MCF 10A (cell line): ENCODE measurements around the gene GZMM. TPM values are rescaled to one million over a fixed set of nuclear protein-coding genes. Genes with fewer than 3 reads are reported as not detected.
A peak's percentile ranks its signal among the peaks of the same experiment; 100 is the strongest.

Source experiments
- BruUV-seq: library from RNA; stranded (reverse); fragments of 400-500 nt; replicated peaks from 2 replicates; lab custom pipeline; 2021; lab: Mats Ljungman, UMichigan
- CTCF ChIA-PET: fragments of 300-600 bp; sonication (Branson Sonifier 250); formaldehyde crosslinking; extraction: SDS; loops from one replicate; lab custom pipeline; 2021; ENCODE audit warnings: antibody characterized with exemption, inconsistent platforms; lab: Yijun Ruan, JAX
- POLR2A ChIA-PET: fragments of 300-600, 350-650 bp; sonication (Branson Sonifier 250); formaldehyde crosslinking; extraction: SDS; loops from one replicate; lab custom pipeline; 2020; ENCODE audit warnings: antibody characterized with exemption, inconsistent platforms; lab: Yijun Ruan, JAX
- DNase-seq: peaks from one replicate; pipeline ENCODE4 v3.0.0-alpha.2; 2018; ENCODE audit not compliant: unreplicated experiment
- H3K27ac Mint-ChIP-seq: one replicate; pipeline ENCODE4 v1.8.0; 2022; ENCODE audit warnings: mild to moderate bottlenecking, low read depth, mixed read lengths; ENCODE audit not compliant: unreplicated experiment
- H3K27me3 Mint-ChIP-seq: one replicate; pipeline ENCODE4 v1.8.0; 2022; ENCODE audit warnings: mixed read lengths; ENCODE audit not compliant: insufficient read depth, unreplicated experiment
- H3K36me3 Mint-ChIP-seq: one replicate; pipeline ENCODE4 v1.8.0; 2022; ENCODE audit warnings: mild to moderate bottlenecking, moderate library complexity, mixed read lengths; ENCODE audit not compliant: insufficient read depth, unreplicated experiment
- H3K4me1 Mint-ChIP-seq: one replicate; pipeline ENCODE4 v1.8.0; 2022; ENCODE audit warnings: mixed read lengths; ENCODE audit not compliant: insufficient read depth, unreplicated experiment
- H3K4me3 Mint-ChIP-seq: one replicate; pipeline ENCODE4 v1.8.0; 2022; ENCODE audit warnings: mild to moderate bottlenecking, moderate library complexity, mixed read lengths; ENCODE audit not compliant: unreplicated experiment
- H3K9me3 Mint-ChIP-seq: one replicate; pipeline ENCODE4 v1.8.0; 2022; ENCODE audit warnings: mixed read lengths; ENCODE audit not compliant: unreplicated experiment
- CTCF ChIP-seq: fragments of 200-600 bp; IDR thresholded peaks from one replicate; pipeline ENCODE4 v1.8.0; 2022; ENCODE audit warnings: antibody characterized with exemption, mild to moderate bottlenecking; ENCODE audit not compliant: unreplicated experiment
- intact Hi-C: fragments of 100-400 bp; cut with micrococcal nuclease; formaldehyde crosslinking; loops from 2 replicates; pipeline ENCODE4 v1.14.1; 2022
- total RNA-seq: library from RNA; stranded (reverse); gene quantifications from 2 replicates; pipeline ENCODE4 v1.2.3, GENCODE V29; 2022

The GZMM gene
- total RNA-seq, 1 experiment from 2014 or later, result not detected

DNA sequence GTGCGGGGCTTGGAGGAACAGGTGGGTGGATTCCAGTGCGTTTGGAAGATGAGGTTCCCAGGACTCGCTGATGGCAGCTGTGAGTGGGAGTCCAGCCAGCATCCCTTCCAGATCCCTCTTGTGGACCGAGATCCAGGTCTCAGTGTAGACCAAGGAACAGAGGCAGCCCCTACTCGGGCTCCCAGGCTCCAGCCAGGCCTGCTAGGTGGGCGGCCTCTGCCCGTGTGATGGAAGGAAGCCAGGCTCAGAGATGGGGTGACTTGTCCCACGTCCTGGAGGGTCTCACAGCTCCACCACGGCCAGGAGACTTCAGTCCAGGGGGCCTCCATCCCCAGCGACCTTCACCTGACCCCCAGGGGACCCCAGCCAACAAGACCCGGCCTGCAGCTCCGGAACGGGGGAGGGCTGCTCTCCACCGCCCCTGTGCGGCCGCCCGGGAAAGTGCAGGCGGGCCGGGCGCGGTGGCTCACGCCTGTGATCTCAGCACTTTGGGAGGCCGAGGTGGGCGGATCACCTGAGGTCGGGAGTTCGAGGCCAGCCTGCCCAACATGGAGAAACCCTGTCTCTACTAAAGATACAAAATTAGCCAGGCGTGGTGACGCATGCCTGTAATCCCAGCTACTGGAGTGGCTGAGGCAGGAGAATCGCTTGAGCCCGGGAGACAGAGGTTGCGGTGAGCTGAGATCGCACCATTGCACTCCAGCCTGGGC lies 48.3 kb upstream of the GZMM start:
- Mint-ChIP-seq H3K27ac (no peak overlapping the region), H3K36me3 (peaks cover 11% of the 10 kb centered on the region), H3K9me3 (peaks cover 9% of the 10 kb centered on the region), H3K27me3 (peaks cover 20% of the 10 kb centered on the region), H3K4me3 (no peak overlapping the region), H3K4me1 (no peaks in the 10 kb centered on the region)
- TF ChIP-seq CTCF, result peak; percentile 63
- ChIA-PET POLR2A (no interaction called here), CTCF (interaction anchor here (0.7 to 1.8 kb wide), 4 partner anchors 8 to 74 kb away, joined by 3 to 9 read pairs (median 4); partner anchors contain the start of gene TPGS1)
- DNase-seq, result peak; percentile 41
- intact Hi-C loops, result no loop called here
- no TSS peak for BruUV-seq

DNA sequence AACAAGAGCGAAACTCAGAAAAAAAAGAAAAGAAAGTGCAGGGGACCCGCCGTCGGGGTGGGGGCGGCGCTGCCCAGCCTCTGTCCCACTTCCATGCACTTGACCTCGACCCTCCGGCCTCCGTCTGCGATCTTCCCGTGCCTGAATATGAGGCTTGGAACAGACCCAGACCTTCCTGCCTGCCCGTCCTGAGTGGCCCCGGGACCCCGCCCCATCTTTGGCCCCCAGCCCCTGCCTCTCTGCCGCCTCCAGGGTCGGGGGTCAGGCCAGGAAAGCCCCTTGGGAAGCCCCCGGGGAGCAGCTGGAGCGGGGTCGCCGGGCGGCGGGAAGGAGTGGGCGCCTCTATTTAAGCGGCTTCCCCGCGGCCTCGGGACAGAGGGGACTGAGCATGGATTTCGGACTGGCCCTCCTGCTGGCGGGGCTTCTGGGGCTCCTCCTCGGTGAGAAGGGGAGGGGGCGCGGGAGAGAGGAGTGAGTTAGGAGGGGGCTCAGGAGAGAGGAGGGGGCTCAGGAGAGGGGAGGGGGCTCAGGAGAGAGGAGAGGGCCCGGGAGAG lies 47.7 kb upstream of the GZMM start, which contains the start of gene MADCAM1:
MADCAM1 (plus strand) TSS at position 375 of the 554 bp plus-strand sequence; CDS start at position 389, 14 bp downstream.
- peaks cover 9% of the 10 kb centered on the region for H3K9me3 Mint-ChIP-seq
- no peaks in the 10 kb centered on the region for H3K4me1 Mint-ChIP-seq
- no TSS peak for BruUV-seq
- H3K27me3 Mint-ChIP-seq, result peaks cover 20% of the 10 kb centered on the region
- TF ChIP-seq CTCF, result no peak
- POLR2A ChIA-PET, result no interaction called here
- peaks cover 11% of the 10 kb centered on the region for H3K36me3 Mint-ChIP-seq
- no peak within 1 kb of the TSS for H3K4me3 Mint-ChIP-seq
- CTCF ChIA-PET, result interaction anchor here (1.6 to 1.8 kb wide), 2 partner anchors 8 to 9 kb away, joined by 4 to 9 read pairs; no protein-coding TSS in a partner anchor
- no peak within 1 kb of the TSS for H3K27ac Mint-ChIP-seq
- intact Hi-C loops, result no loop called here
- DNase-seq, result no peak

GRCh38 chr19:496986-497385 lies 46.9 kb upstream of the GZMM start:
- intact Hi-C loops, result no loop called here
- ChIA-PET CTCF (no interaction called here), POLR2A (no interaction called here)
- TF ChIP-seq CTCF, result no peak
- BruUV-seq, result no TSS peak
- no peak for DNase-seq
- no peak overlapping the region for H3K4me3 Mint-ChIP-seq
- peaks cover 20% of the 10 kb centered on the region for H3K27me3 Mint-ChIP-seq
- peaks cover 9% of the 10 kb centered on the region for H3K9me3 Mint-ChIP-seq
- H3K36me3 Mint-ChIP-seq, result peaks cover 11% of the 10 kb centered on the region
- no peaks in the 10 kb centered on the region for H3K4me1 Mint-ChIP-seq
- no peak overlapping the region for H3K27ac Mint-ChIP-seq

GRCh38 chr19:497491-497868 lies 46.4 kb upstream of the GZMM start:
- Mint-ChIP-seq H3K9me3 (peaks cover 9% of the 10 kb centered on the region), H3K27ac (no peak overlapping the region), H3K4me1 (no peaks in the 10 kb centered on the region), H3K4me3 (no peak overlapping the region), H3K36me3 (peaks cover 11% of the 10 kb centered on the region), H3K27me3 (peaks cover 20% of the 10 kb centered on the region)
- DNase-seq, result no peak
- intact Hi-C loops, result no loop called here
- no peak for TF ChIP-seq CTCF
- BruUV-seq, result no TSS peak
- POLR2A ChIA-PET, result no interaction called here
- CTCF ChIA-PET, result interaction anchor here (0.6 to 1.5 kb wide), 2 partner anchors 13 to 1737 kb away, joined by 3 to 4 read pairs; no protein-coding TSS in a partner anchor
